ENCODE results near the gene SMTNL2. TPM values are rescaled to one million over a fixed set of nuclear protein-coding genes. Genes with fewer than 3 reads are reported as not detected.
"Not testable (repeated sequence)": the region's sequence is repeated elsewhere in the genome, so short reads cannot be mapped to it uniquely, and the experiment has no call there.

The SMTNL2 gene
- total RNA-seq, 1 experiment from 2014 or later = not detected

- DNase-seq (ENCODE audit: low read depth in 1 of 2, low spot score in 2 of 2) = no peak
- Histone ChIP-seq H3K9me3 (replicated peaks) (0 out of 2 replicates have a peak, but pooled peaks cover 4% of the 10 kb centered on the region), H3K36me3 (no peaks in the 10 kb centered on the region), H3K27me3 (replicated peaks) (peaks cover 7% of the 10 kb centered on the region), H3K4me1 (replicated peaks) (no peaks in the 10 kb centered on the region), H3K27ac (no peak overlapping the region), H3K4me3 (no peak overlapping the region)
Measured at GRCh38 chr17:4622375-4622774, 38.0 kb downstream of the SMTNL2 start.

DNA sequence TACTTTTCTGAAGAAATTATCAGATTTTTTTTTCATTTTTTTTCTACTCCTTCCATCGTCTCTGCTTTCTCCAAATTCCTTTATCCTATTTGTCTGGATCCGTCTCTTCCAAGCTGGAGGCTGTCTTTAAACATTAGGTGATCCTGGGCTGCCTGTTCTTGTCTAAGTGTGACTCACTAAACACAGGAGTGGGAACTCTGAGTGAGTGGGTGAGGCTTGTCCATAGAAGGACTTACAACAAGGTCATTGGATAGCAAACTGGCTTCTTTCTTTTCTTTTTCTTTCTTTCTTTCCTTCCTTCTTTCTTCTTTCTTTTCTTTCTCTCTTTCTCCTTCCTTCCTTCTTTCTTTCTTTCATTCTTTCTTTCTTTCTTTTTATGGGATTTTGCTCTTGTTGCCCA lies 38.9 kb downstream of the SMTNL2 start:
- H3K9me3 ChIP-seq (replicated peaks) = 0 out of 2 replicates have a peak, but pooled peaks cover 4% of the 10 kb centered on the region
- no peak overlapping the region for H3K4me3 ChIP-seq
- peaks cover 7% of the 10 kb centered on the region for H3K27me3 ChIP-seq (replicated peaks)
- H3K4me1 ChIP-seq (replicated peaks) = no peaks in the 10 kb centered on the region
- no peaks in the 10 kb centered on the region for H3K36me3 ChIP-seq
- H3K27ac ChIP-seq = no peak overlapping the region
- no peak for DNase-seq (ENCODE audit: low read depth in 1 of 2, low spot score in 2 of 2)

- not testable (repeated sequence) for H3K4me1 ChIP-seq (replicated peaks); H3K4me3 ChIP-seq; H3K27me3 ChIP-seq (replicated peaks); H3K36me3 ChIP-seq; DNase-seq (ENCODE audit: low read depth in 1 of 2, low spot score in 2 of 2); H3K27ac ChIP-seq; H3K9me3 ChIP-seq (replicated peaks)
Measured at GRCh38 chr17:4624451-4624911, 40.2 kb downstream of the SMTNL2 start.

DNA sequence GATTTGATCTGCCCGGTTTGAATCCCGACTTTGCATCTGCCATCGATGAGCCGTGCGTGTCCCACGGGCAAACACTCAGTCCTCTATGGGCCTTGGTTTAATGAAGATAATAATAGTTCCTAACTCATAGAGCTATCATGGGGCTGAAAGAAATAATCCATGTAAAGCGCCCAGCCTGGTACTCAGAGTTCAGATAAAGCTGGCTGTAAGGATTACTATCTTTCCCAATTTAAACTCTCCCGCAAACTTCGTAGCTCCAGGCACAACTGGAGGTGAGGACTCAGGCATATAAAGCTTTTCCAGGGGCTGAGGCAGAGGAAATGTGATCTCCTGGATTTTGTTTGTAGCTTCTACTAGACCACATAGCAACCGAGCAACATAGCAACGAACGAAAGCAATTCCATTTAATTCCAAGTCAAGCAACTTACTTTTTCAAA lies 40.9 kb downstream of the SMTNL2 start:
- Histone ChIP-seq H3K9me3 (replicated peaks) (0 out of 2 replicates have a peak, but pooled peaks cover 4% of the 10 kb centered on the region), H3K4me1 (replicated peaks) (no peaks in the 10 kb centered on the region), H3K36me3 (no peaks in the 10 kb centered on the region), H3K4me3 (no peak overlapping the region), H3K27ac (no peak overlapping the region), H3K27me3 (replicated peaks) (peaks cover 7% of the 10 kb centered on the region)
- DNase-seq (ENCODE audit: low read depth in 1 of 2, low spot score in 2 of 2) = no peak

GRCh38 chr17:4626734-4627256 lies 42.5 kb downstream of the SMTNL2 start:
- Histone ChIP-seq H3K36me3 (no peaks in the 10 kb centered on the region), H3K4me3 (no peak overlapping the region), H3K4me1 (replicated peaks) (no peaks in the 10 kb centered on the region), H3K27ac (no peak overlapping the region), H3K9me3 (replicated peaks) (0 out of 2 replicates have a peak, but pooled peaks cover 4% of the 10 kb centered on the region), H3K27me3 (replicated peaks) (peaks cover 7% of the 10 kb centered on the region)
- DNase-seq (ENCODE audit: low read depth in 1 of 2, low spot score in 2 of 2) = no peak

- Histone ChIP-seq H3K4me3 (no peak overlapping the region), H3K9me3 (replicated peaks) (no peaks in the 10 kb centered on the region), H3K27ac (no peak overlapping the region), H3K36me3 (no peaks in the 10 kb centered on the region), H3K27me3 (replicated peaks) (peaks cover 16% of the 10 kb centered on the region), H3K4me1 (replicated peaks) (no peaks in the 10 kb centered on the region)
- DNase-seq (ENCODE audit: low read depth in 1 of 2, low spot score in 2 of 2) = no peak
Measured at GRCh38 chr17:4631431-4631830, 47.1 kb downstream of the SMTNL2 start.

DNA sequence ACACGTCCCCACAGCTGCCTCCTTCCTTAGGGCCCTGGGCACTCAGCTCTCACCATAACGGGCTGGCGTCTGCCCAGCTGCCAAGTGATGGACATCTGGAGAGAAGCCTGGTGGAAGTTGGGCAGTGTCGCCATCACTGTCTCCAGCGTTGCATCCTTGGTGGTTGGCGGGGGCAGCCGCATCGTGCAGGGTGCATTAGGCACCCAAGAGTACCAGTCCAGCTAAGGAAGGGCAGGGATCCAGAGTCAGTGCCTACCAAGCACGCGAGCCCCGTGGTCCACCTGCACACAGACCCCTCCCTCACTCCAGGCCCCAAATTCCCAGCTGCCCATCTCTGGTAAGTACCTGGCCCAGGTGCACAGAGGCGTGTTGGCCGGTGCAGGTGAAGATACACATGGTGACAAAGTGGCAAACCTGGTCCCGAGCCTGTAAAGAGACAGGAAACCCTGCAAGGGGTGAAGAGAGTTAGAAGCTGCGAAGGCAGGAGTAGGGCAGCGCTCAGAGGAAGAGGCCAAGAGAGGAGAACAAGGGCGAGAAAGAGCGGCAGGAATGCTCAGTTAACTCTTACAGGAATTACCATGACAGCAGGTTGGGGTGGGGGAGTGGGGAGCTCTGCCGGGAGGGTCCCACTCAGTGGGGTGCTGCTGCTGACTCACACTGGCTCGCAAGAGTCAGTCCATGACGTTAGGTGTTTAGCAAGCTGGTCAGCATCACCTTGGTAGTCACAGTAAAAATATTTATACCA lies 47.7 kb downstream of the SMTNL2 start:
- no peaks in the 10 kb centered on the region for H3K4me1 ChIP-seq (replicated peaks)
- no peak overlapping the region for H3K27ac ChIP-seq
- no peaks in the 10 kb centered on the region for H3K9me3 ChIP-seq (replicated peaks)
- DNase-seq (ENCODE audit: low read depth in 1 of 2, low spot score in 2 of 2) = no peak
- H3K4me3 ChIP-seq = no peak overlapping the region
- peaks cover 16% of the 10 kb centered on the region for H3K27me3 ChIP-seq (replicated peaks)
- H3K36me3 ChIP-seq = no peaks in the 10 kb centered on the region

DNA sequence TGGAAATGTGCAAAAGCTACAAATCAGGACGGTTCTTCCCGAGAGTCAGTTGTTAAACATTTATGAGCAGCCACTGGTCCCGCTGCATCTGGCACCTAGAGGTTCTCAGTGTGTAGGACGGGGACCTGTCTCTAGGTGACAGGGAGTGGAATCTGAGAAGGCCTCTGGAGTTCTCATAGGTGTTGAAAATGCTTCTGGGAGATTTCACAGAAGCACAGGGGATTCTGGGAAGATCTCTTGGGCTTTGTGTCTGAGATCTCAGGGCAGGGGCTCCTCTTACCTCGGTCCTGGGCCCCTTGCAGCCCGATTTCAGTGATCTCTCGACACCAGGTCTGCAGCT lies 48.2 kb downstream of the SMTNL2 start:
- Histone ChIP-seq H3K27ac (no peak overlapping the region), H3K27me3 (replicated peaks) (peaks cover 16% of the 10 kb centered on the region), H3K36me3 (no peaks in the 10 kb centered on the region), H3K4me3 (no peak overlapping the region), H3K9me3 (replicated peaks) (no peaks in the 10 kb centered on the region), H3K4me1 (replicated peaks) (no peaks in the 10 kb centered on the region)
- no peak for DNase-seq (ENCODE audit: low read depth in 1 of 2, low spot score in 2 of 2)

GRCh38 chr17:4633643-4634042 lies 49.3 kb downstream of the SMTNL2 start:
- Histone ChIP-seq H3K27ac (no peak overlapping the region), H3K36me3 (no peaks in the 10 kb centered on the region), H3K27me3 (replicated peaks) (peaks cover 19% of the 10 kb centered on the region), H3K9me3 (replicated peaks) (no peaks in the 10 kb centered on the region), H3K4me3 (no peak overlapping the region), H3K4me1 (replicated peaks) (no peaks in the 10 kb centered on the region)
- no peak for DNase-seq (ENCODE audit: low read depth in 1 of 2, low spot score in 2 of 2)

DNA sequence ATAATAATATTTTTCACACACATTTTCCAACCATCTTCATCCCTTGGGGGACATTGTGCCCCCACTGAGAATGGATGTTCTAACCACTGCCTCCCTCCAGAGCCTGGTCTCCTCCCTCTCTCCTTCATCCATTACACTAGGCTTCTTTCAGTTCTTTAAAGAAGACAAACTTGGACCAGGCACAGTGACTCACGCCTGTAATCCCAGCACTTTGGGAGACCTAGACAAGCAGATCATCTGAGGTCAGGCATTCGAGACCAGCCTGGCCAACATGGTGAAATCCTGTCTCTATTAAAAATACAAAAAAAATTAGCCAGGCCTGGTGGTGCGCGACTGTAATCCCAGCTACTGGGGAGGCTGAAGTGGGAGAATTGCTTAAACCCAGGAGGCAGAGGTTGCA lies 50.6 kb downstream of the SMTNL2 start:
- Histone ChIP-seq H3K27me3 (replicated peaks) (peaks cover 24% of the 10 kb centered on the region), H3K9me3 (replicated peaks) (no peaks in the 10 kb centered on the region), H3K36me3 (no peaks in the 10 kb centered on the region), H3K4me1 (replicated peaks) (no peaks in the 10 kb centered on the region), H3K4me3 (no peak overlapping the region), H3K27ac (no peak overlapping the region)
- DNase-seq (ENCODE audit: low read depth in 1 of 2, low spot score in 2 of 2) = no peak

DNA sequence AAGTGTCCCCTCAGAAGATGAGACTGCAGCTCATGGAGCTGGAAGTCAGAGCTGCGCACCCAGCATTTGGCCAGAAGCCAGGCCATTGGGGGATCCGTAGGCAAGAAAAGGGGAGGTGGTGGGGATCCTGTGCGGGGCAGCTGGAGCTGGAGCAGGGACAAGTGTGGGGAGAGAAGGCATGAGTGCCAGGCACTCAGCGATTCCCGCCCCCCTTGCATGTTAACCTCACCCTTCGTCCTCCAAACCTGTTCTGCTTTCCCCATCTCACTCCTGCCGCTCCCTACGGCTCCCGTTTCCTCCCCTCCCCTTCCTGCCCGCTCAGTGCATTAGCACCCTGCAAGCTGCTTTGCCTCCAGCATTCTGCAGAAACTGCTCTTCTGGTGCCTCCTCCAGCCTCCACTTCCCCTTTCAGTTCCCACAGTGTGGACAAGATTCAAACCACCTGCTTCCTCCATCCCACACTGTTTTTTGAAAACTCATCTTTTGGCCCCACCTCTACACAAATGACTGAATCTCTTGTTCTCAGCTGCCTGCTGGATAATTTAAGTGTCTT lies 51.6 kb downstream of the SMTNL2 start:
- DNase-seq (ENCODE audit: low read depth in 1 of 2, low spot score in 2 of 2) = no peak
- no peaks in the 10 kb centered on the region for H3K9me3 ChIP-seq (replicated peaks)
- peaks cover 24% of the 10 kb centered on the region for H3K27me3 ChIP-seq (replicated peaks)
- no peak overlapping the region for H3K27ac ChIP-seq
- no peaks in the 10 kb centered on the region for H3K4me1 ChIP-seq (replicated peaks)
- H3K36me3 ChIP-seq = no peaks in the 10 kb centered on the region
- H3K4me3 ChIP-seq = no peak overlapping the region

DNA sequence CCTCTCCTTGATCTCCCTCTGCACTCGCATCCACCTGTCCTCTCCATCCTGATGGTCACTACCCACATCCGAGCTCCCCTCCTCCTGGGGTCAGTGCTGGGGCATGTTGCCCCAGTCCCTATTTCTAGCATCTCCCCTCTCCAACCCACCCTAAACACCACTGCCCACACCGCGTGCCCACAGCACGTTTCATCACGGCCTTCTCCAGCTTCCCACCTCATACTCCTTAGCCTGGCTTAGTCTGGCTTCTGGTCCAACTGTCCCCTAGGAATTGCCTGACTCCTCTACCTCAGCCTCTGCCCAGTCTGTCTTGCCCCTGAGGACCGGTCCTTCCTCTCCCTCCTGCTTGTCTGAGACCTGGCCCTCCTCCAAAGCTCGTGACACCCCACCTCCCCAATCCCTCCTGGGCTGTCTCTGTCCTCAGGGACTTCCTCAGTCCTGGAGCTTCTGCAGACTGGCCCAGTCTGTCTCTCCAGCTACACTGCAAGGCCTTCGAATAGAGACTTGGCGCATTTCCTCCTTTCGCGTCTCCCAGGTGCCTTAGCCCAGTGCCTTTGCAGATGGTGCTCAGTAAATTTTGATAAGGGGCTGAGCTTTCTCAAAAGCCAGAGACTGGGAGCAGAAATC lies 52.3 kb downstream of the SMTNL2 start:
- Histone ChIP-seq H3K36me3 (no peaks in the 10 kb centered on the region), H3K9me3 (replicated peaks) (no peaks in the 10 kb centered on the region), H3K27ac (no peak overlapping the region), H3K4me1 (replicated peaks) (no peaks in the 10 kb centered on the region), H3K4me3 (no peak overlapping the region), H3K27me3 (replicated peaks) (peaks cover 30% of the 10 kb centered on the region)
- DNase-seq (ENCODE audit: low read depth in 1 of 2, low spot score in 2 of 2) = no peak

DNA sequence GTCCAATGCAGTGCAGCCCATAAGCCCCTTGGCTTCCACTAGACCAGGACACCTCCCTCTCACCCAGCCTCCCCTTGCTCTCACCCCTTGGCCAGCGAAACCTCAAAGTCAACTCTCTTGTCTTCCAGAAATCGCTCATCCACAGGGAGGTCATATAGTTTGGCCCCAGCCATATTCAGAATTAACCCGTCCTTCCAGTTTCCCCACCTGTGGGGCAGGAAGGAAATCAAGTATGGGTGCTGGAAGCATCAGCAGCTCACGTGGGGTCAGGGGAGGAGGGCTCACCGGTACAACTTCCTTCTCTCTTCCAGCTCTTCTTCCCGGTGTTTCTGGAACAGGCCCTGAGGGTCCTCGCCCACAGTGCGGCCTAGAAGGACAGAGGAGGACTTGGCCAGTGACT lies 54.4 kb downstream of the SMTNL2 start:
- not testable (repeated sequence) for DNase-seq (ENCODE audit: low read depth in 1 of 2, low spot score in 2 of 2); H3K9me3 ChIP-seq (replicated peaks); H3K4me1 ChIP-seq (replicated peaks); H3K36me3 ChIP-seq; H3K27ac ChIP-seq; H3K4me3 ChIP-seq
- H3K27me3 ChIP-seq (replicated peaks) = peaks cover 45% of the 10 kb centered on the region

All from SJSA1 (cell line).